ENCODE results near the gene ST6GALNAC3.

The ST6GALNAC3 gene

GRCh38 chr1:76351655-76352054 is 277.1 kb downstream of the ST6GALNAC3 start:
- intact Hi-C loops (cut with DNase I), result no loop called here
- DNase-seq, result no peak

- DNase-seq, result no peak
- intact Hi-C loops (cut with DNase I), result no loop called here
These were observed 278.3 kb downstream of the ST6GALNAC3 start for GRCh38 chr1:76352741-76353435.

GRCh38 chr1:76354236-76354635 is 279.7 kb downstream of the ST6GALNAC3 start:
- intact Hi-C loops (cut with DNase I), result no loop called here
- no peak for DNase-seq

GRCh38 chr1:76366726-76367125 is 292.2 kb downstream of the ST6GALNAC3 start:
- intact Hi-C loops (cut with DNase I), result no loop called here
- DNase-seq, result no peak

GRCh38 chr1:76371941-76372340 is 297.4 kb downstream of the ST6GALNAC3 start:
- intact Hi-C loops (cut with DNase I), result no loop called here

GRCh38 chr1:76374086-76374485 is 299.5 kb downstream of the ST6GALNAC3 start:
- intact Hi-C loops (cut with DNase I), result no loop called here
- DNase-seq, result no peak

More at GRCh38 chr1:76371941-76372340, 297.4 kb downstream of the ST6GALNAC3 start:
- no peak for DNase-seq

GRCh38 chr1:76377247-76377646 is 302.7 kb downstream of the ST6GALNAC3 start:
- DNase-seq, result no peak
- intact Hi-C loops (cut with DNase I), result no loop called here

GRCh38 chr1:76379506-76379905 is 305.0 kb downstream of the ST6GALNAC3 start:
- DNase-seq, result no peak
- intact Hi-C loops (cut with DNase I), result no loop called here

- DNase-seq, result no peak
- intact Hi-C loops (cut with DNase I), result no loop called here
These were observed 307.0 kb downstream of the ST6GALNAC3 start for GRCh38 chr1:76381450-76382097.

- intact Hi-C loops (cut with DNase I), result no loop called here
- no peak for DNase-seq
These were observed 313.7 kb downstream of the ST6GALNAC3 start for GRCh38 chr1:76388261-76388660.

- DNase-seq, result peak in 37 of 42 donors; percentile 5 to 80 (median 37)
- intact Hi-C loops (cut with DNase I), result no loop called here
These were observed 315.9 kb downstream of the ST6GALNAC3 start for GRCh38 chr1:76390456-76390855.

- DNase-seq, result no peak
- intact Hi-C loops (cut with DNase I), result no loop called here
These were observed 320.5 kb downstream of the ST6GALNAC3 start for GRCh38 chr1:76395059-76395458.

GRCh38 chr1:76402128-76402527 is 327.6 kb downstream of the ST6GALNAC3 start:
- DNase-seq, result no peak
- intact Hi-C loops (cut with DNase I), result no loop called here

GRCh38 chr1:76408303-76408702 is 333.8 kb downstream of the ST6GALNAC3 start:
- DNase-seq, result peak in 13 of 42 donors; percentile 3 to 59 (median 12)
- intact Hi-C loops (cut with DNase I), result no loop called here

- intact Hi-C loops (cut with DNase I), result no loop called here
- DNase-seq, result no peak
These were observed 336.0 kb downstream of the ST6GALNAC3 start for GRCh38 chr1:76410499-76410898.

- intact Hi-C loops (cut with DNase I), result no loop called here
These were observed 344.0 kb downstream of the ST6GALNAC3 start for GRCh38 chr1:76418531-76418930.

GRCh38 chr1:76419603-76420002 is 345.1 kb downstream of the ST6GALNAC3 start:
- intact Hi-C loops (cut with DNase I), result no loop called here
- no peak for DNase-seq

More at GRCh38 chr1:76418531-76418930, 344.0 kb downstream of the ST6GALNAC3 start:
- DNase-seq, result no peak

- DNase-seq, result no peak
- intact Hi-C loops (cut with DNase I), result no loop called here
These were observed 350.9 kb downstream of the ST6GALNAC3 start for GRCh38 chr1:76425201-76426145.

- intact Hi-C loops (cut with DNase I), result no loop called here
- no peak for DNase-seq
These were observed 352.1 kb downstream of the ST6GALNAC3 start for GRCh38 chr1:76426606-76427005.

- DNase-seq, result no peak
- intact Hi-C loops (cut with DNase I), result no loop called here
These were observed 353.5 kb downstream of the ST6GALNAC3 start for GRCh38 chr1:76428028-76428427.
